Osteocyte (in vitro differentiated cells): Measurements from ENCODE around the gene EML1. TPM values are rescaled to one million over a fixed set of nuclear protein-coding genes. Genes with fewer than 3 reads are reported as not detected.

ENCODE experiments used
- DNase-seq: peaks from one replicate; pipeline ENCODE4 v3.0.0; 2021; ENCODE audit warnings: mixed read lengths; ENCODE audit not compliant: unreplicated experiment; ENCODE audit errors: extremely low spot score
- H3K27ac Mint-ChIP-seq: one replicate; pipeline ENCODE4 v1.8.0; 2021; ENCODE audit warnings: mild to moderate bottlenecking, mixed read lengths; ENCODE audit not compliant: unreplicated experiment
- H3K27me3 Mint-ChIP-seq: one replicate; pipeline ENCODE4 v1.8.0; 2021; ENCODE audit warnings: mixed read lengths; ENCODE audit not compliant: unreplicated experiment
- H3K36me3 Mint-ChIP-seq: one replicate; pipeline ENCODE4 v1.8.0; 2021; ENCODE audit warnings: mixed read lengths; ENCODE audit not compliant: unreplicated experiment
- H3K4me1 Mint-ChIP-seq: one replicate; pipeline ENCODE4 v1.8.0; 2021; ENCODE audit warnings: mixed read lengths; ENCODE audit not compliant: unreplicated experiment
- H3K4me3 Mint-ChIP-seq: one replicate; pipeline ENCODE4 v1.8.0; 2021; ENCODE audit warnings: mild to moderate bottlenecking, moderate library complexity, mixed read lengths; ENCODE audit not compliant: unreplicated experiment
- H3K9me3 Mint-ChIP-seq: one replicate; pipeline ENCODE4 v1.8.0; 2021; ENCODE audit warnings: mixed read lengths; ENCODE audit not compliant: unreplicated experiment
- total RNA-seq: library from RNA; stranded (reverse); gene quantifications from 2 replicates; pipeline ENCODE4 v1.2.1, GENCODE V29; 2021
- TF ChIP-seq, protein P1 (sequence below): fragments of 200-600 bp; sonication (generic); IDR thresholded peaks from 2 replicates; pipeline ENCODE4 v1.5.0; 2021; ENCODE audit warnings: antibody characterized with exemption, mild to moderate bottlenecking, moderate library complexity

The EML1 gene
- total RNA-seq, 1 donor from 2014 or later = 34.8 TPM

DNA sequence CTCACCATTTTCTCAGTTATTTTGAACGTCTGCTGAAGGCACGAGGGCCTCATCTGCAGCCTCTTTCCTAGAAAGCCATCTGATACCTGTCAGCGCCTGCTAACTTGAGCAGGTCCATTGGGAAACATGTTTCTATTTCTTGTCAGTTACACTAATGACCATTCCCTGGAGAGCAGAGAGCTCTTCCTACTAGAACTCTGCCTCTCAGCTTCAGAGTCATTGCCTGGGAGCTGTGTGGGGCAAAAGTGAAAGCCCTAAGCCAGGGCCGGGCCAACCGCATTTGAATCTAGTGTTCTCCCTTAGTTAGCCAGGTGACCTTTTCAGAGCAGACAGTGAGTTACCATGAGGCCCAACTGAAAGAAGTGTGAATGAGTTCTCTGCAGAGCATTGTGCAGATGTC, 135.8 kb downstream of the EML1 start:
- Mint-ChIP-seq H3K27me3 (no peaks in the 10 kb centered on the region), H3K4me1 (no peaks in the 10 kb centered on the region), H3K9me3 (peaks cover 6% of the 10 kb centered on the region), H3K36me3 (peaks cover 13% of the 10 kb centered on the region), H3K4me3 (no peak overlapping the region), H3K27ac (no peak overlapping the region)
- DNase-seq = no peak
- TF ChIP-seq, protein P1, sequence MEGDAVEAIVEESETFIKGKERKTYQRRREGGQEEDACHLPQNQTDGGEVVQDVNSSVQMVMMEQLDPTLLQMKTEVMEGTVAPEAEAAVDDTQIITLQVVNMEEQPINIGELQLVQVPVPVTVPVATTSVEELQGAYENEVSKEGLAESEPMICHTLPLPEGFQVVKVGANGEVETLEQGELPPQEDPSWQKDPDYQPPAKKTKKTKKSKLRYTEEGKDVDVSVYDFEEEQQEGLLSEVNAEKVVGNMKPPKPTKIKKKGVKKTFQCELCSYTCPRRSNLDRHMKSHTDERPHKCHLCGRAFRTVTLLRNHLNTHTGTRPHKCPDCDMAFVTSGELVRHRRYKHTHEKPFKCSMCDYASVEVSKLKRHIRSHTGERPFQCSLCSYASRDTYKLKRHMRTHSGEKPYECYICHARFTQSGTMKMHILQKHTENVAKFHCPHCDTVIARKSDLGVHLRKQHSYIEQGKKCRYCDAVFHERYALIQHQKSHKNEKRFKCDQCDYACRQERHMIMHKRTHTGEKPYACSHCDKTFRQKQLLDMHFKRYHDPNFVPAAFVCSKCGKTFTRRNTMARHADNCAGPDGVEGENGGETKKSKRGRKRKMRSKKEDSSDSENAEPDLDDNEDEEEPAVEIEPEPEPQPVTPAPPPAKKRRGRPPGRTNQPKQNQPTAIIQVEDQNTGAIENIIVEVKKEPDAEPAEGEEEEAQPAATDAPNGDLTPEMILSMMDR = no peak

DNA sequence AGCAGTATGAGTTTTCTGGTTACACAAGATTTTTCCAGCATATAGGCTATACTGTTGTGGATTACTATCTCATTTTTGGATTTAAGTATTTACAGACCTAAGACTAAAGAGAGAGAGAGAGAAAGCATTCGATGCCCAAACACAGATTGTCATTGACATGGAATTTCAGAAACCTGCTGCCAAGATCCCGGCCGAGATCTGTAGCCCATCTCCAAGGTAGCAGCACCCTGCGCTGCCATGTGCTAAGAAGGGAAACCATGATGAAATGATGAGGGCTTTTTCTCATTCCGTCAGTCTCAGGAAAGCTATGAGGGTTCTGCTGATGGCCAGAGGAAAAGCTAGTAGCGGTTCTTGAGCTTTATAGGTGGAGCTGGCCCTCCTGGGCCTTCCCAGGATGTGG, 136.4 kb downstream of the EML1 start:
- Mint-ChIP-seq H3K36me3 (peaks cover 12% of the 10 kb centered on the region), H3K4me1 (no peaks in the 10 kb centered on the region), H3K4me3 (no peak overlapping the region), H3K27me3 (no peaks in the 10 kb centered on the region), H3K27ac (no peak overlapping the region), H3K9me3 (peaks cover 6% of the 10 kb centered on the region)
- TF ChIP-seq, protein P1 = no peak
- no peak for DNase-seq

DNA sequence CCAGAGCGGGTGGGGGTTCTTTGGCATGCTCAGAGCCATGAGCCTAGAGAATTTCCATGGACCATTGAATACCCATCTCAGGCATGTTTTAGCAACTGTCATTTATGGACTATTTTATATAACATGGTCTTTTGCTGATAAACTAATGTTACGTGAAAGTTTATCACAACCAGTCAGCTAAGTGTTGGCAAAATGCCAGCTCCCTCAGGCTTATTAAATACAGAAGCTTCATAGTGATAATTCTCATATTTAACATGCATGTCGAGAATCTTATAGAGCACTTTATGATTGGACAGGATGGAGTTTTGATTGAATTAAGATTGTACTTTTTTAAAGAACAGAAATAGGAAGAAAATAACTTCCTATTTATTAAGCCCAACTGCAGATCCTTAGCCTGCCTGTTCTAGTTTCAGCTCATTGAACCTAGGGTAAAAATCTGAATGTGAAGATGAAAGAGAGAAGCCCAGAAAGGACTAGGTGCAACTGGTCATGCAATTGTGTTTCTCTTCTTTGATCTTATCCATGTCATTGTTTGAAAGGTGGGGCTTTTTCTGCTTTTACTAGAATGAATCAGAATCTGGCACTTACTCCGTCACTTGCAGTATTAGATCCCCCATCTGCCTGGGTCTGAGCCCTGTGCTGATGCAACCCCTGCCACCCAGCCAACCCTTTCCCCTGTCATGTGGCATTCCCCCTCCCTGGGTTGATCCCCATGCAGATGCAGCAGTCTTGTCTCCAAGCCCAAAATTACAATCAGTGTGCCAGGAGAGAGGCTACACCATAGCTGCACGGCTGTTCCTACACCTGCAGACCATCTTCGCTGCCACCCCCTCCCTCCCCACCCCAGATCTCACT, 137.4 kb downstream of the EML1 start:
- DNase-seq = no peak
- H3K27ac Mint-ChIP-seq = no peak overlapping the region
- H3K36me3 Mint-ChIP-seq = peaks cover 12% of the 10 kb centered on the region
- no peaks in the 10 kb centered on the region for H3K4me1 Mint-ChIP-seq
- TF ChIP-seq, protein P1 = no peak
- H3K27me3 Mint-ChIP-seq = no peaks in the 10 kb centered on the region
- no peak overlapping the region for H3K4me3 Mint-ChIP-seq
- peaks cover 6% of the 10 kb centered on the region for H3K9me3 Mint-ChIP-seq

DNA sequence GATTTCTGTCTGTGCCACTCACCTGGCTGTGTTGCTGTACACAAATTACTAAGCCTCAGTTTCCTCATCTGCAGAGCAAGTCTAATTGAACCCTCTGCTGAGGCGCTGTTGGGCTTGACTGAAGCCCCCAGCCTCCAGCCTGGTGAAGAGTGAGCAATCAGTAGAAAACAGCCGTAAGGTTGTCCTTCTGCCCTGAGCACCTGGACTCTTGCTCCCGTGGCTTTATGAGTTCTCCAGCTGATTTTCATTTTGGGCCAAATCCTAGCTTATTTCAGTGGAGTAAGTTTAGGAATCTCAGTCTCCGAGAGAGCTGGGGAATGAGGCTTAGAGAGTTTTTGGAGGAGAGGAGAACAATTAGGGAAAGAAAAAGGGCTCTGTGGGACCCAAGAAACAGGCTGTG, 138.1 kb downstream of the EML1 start:
- TF ChIP-seq, protein P1 = no peak
- no peak for DNase-seq

DNA sequence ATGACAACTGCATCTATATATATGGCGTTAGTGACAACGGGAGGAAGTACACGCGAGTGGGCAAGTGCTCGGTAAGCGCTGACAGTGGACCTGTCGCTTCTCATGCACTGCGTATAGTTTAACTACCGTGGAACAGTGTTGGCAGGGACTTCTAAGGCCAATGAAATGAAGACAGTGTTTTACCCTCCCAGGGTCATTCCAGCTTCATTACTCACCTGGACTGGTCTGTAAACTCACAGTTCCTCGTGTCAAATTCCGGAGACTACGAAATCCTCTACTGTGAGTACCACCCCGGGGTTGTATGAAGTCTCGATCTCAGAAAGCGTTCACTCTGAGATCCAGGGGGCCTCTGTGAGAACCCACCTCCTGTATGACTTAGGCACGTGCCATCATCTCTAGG, 142.8 kb downstream of the EML1 start:
- Mint-ChIP-seq H3K27me3 (no peaks in the 10 kb centered on the region), H3K4me3 (no peak overlapping the region), H3K9me3 (no peaks in the 10 kb centered on the region), H3K36me3 (peaks cover 9% of the 10 kb centered on the region), H3K4me1 (no peaks in the 10 kb centered on the region), H3K27ac (no peak overlapping the region)
- TF ChIP-seq, protein P1 = no peak
- DNase-seq = no peak

More for the DNA sequence above, 138.1 kb downstream of the EML1 start:
- Mint-ChIP-seq H3K27me3 (no peaks in the 10 kb centered on the region), H3K4me1 (no peaks in the 10 kb centered on the region), H3K9me3 (peaks cover 6% of the 10 kb centered on the region), H3K27ac (no peak overlapping the region), H3K4me3 (no peak overlapping the region), H3K36me3 (peaks cover 10% of the 10 kb centered on the region)
